ENCODE results near the gene KRTAP27-1.

Gene KRTAP27-1

GRCh38 chr21:30306884-30307283 is 30.6 kb downstream of the KRTAP27-1 start:
- ATAC-seq, result no peak
- TF ChIP-seq ZFP30 (CRISPR knock-in tag; IDR thresholded peaks at IDR 0.05), result no peak
- no peak for TF ChIP-seq TOX (CRISPR knock-in tag; IDR thresholded peaks at IDR 0.05; ENCODE audit: borderline replicate concordance)
- no peak for TF ChIP-seq CREB5 (CRISPR knock-in tag; IDR thresholded peaks at IDR 0.05; ENCODE audit: low read depth)
- no peak for TF ChIP-seq BACH2 (CRISPR knock-in tag; IDR thresholded peaks at IDR 0.05; ENCODE audit: borderline replicate concordance)
- no peak for TF ChIP-seq TCF4 (CRISPR knock-in tag; IDR thresholded peaks at IDR 0.05; ENCODE audit: borderline replicate concordance)
- no peak for TF ChIP-seq SNAI2 (CRISPR knock-in tag; IDR thresholded peaks at IDR 0.05)
- TF ChIP-seq ZNF70 (CRISPR knock-in tag; IDR thresholded peaks at IDR 0.05), result no peak
- TF ChIP-seq RARB (CRISPR knock-in tag; IDR thresholded peaks at IDR 0.05), result no peak
- TF ChIP-seq ISL1 (CRISPR knock-in tag; IDR thresholded peaks at IDR 0.05), result no peak
- TF ChIP-seq, protein P1, sequence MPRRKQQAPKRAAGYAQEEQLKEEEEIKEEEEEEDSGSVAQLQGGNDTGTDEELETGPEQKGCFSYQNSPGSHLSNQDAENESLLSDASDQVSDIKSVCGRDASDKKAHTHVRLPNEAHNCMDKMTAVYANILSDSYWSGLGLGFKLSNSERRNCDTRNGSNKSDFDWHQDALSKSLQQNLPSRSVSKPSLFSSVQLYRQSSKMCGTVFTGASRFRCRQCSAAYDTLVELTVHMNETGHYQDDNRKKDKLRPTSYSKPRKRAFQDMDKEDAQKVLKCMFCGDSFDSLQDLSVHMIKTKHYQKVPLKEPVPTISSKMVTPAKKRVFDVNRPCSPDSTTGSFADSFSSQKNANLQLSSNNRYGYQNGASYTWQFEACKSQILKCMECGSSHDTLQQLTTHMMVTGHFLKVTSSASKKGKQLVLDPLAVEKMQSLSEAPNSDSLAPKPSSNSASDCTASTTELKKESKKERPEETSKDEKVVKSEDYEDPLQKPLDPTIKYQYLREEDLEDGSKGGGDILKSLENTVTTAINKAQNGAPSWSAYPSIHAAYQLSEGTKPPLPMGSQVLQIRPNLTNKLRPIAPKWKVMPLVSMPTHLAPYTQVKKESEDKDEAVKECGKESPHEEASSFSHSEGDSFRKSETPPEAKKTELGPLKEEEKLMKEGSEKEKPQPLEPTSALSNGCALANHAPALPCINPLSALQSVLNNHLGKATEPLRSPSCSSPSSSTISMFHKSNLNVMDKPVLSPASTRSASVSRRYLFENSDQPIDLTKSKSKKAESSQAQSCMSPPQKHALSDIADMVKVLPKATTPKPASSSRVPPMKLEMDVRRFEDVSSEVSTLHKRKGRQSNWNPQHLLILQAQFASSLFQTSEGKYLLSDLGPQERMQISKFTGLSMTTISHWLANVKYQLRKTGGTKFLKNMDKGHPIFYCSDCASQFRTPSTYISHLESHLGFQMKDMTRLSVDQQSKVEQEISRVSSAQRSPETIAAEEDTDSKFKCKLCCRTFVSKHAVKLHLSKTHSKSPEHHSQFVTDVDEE (CRISPR knock-in tag; IDR thresholded peaks at IDR 0.05), result no peak
- TF ChIP-seq POU6F1 (CRISPR knock-in tag; IDR thresholded peaks at IDR 0.05; ENCODE audit: borderline replicate concordance, low read depth), result no peak
- no peak for TF ChIP-seq ZNF8 (CRISPR knock-in tag; IDR thresholded peaks at IDR 0.05)
- TF ChIP-seq OSR1 (CRISPR knock-in tag; IDR thresholded peaks at IDR 0.05), result no peak
- TF ChIP-seq PPARA (CRISPR knock-in tag; IDR thresholded peaks at IDR 0.05; ENCODE audit: borderline replicate concordance), result no peak
- no peak for TF ChIP-seq ARNTL (CRISPR knock-in tag; IDR thresholded peaks at IDR 0.05; ENCODE audit: borderline replicate concordance, low read depth)

DNA sequence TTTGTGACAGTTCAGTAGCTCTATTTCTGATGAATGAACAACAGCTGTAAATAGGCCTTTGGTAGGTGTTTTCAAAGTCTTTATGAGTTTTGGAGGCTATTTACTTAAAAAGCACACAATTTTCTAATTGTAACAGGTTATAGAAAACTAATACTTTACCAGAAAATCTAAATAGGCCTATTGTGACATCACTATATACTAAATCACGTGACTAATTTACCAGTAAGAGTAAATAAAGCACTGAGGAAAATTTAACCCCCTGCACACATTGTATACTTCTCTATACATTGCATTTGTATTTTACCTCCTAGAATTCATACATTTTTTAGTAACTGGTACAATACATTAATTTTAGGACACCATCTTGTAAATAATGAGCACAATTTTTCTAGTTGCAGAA is 32.4 kb downstream of the KRTAP27-1 start:
- no peak for ATAC-seq
- TF ChIP-seq ZFP3 (CRISPR knock-in tag; IDR thresholded peaks at IDR 0.05) (no peak), ZFP30 (CRISPR knock-in tag; IDR thresholded peaks at IDR 0.05) (no peak), PPARA (CRISPR knock-in tag; IDR thresholded peaks at IDR 0.05; ENCODE audit: borderline replicate concordance) (no peak), CSDC2 (CRISPR knock-in tag; IDR thresholded peaks at IDR 0.05) (no peak), ZNF8 (CRISPR knock-in tag; IDR thresholded peaks at IDR 0.05) (no peak), OSR1 (CRISPR knock-in tag; IDR thresholded peaks at IDR 0.05) (no peak), SNAI2 (CRISPR knock-in tag; IDR thresholded peaks at IDR 0.05) (no peak), ESRRG (CRISPR knock-in tag; IDR thresholded peaks at IDR 0.05) (no peak), ISL1 (CRISPR knock-in tag; IDR thresholded peaks at IDR 0.05) (no peak)
- TF ChIP-seq, protein P2, sequence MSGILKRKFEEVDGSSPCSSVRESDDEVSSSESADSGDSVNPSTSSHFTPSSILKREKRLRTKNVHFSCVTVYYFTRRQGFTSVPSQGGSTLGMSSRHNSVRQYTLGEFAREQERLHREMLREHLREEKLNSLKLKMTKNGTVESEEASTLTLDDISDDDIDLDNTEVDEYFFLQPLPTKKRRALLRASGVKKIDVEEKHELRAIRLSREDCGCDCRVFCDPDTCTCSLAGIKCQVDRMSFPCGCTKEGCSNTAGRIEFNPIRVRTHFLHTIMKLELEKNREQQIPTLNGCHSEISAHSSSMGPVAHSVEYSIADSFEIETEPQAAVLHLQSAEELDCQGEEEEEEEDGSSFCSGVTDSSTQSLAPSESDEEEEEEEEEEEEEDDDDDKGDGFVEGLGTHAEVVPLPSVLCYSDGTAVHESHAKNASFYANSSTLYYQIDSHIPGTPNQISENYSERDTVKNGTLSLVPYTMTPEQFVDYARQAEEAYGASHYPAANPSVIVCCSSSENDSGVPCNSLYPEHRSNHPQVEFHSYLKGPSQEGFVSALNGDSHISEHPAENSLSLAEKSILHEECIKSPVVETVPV (CRISPR knock-in tag; IDR thresholded peaks at IDR 0.05), result no peak

- no peak for ATAC-seq
- TF ChIP-seq TOX (CRISPR knock-in tag; IDR thresholded peaks at IDR 0.05; ENCODE audit: borderline replicate concordance) (no peak), RARB (CRISPR knock-in tag; IDR thresholded peaks at IDR 0.05) (no peak), TCF4 (CRISPR knock-in tag; IDR thresholded peaks at IDR 0.05; ENCODE audit: borderline replicate concordance) (no peak), ESRRG (CRISPR knock-in tag; IDR thresholded peaks at IDR 0.05) (no peak), ZNF70 (CRISPR knock-in tag; IDR thresholded peaks at IDR 0.05) (no peak), CSDC2 (CRISPR knock-in tag; IDR thresholded peaks at IDR 0.05) (no peak), ZFP3 (CRISPR knock-in tag; IDR thresholded peaks at IDR 0.05) (no peak), ISL1 (CRISPR knock-in tag; IDR thresholded peaks at IDR 0.05) (no peak), POU6F1 (CRISPR knock-in tag; IDR thresholded peaks at IDR 0.05; ENCODE audit: borderline replicate concordance, low read depth) (no peak), PPARA (CRISPR knock-in tag; IDR thresholded peaks at IDR 0.05; ENCODE audit: borderline replicate concordance) (no peak), ZNF565 (CRISPR knock-in tag; conservative IDR thresholded peaks at IDR 0.05; ENCODE audit: low read depth) (no peak), ARNTL (CRISPR knock-in tag; IDR thresholded peaks at IDR 0.05; ENCODE audit: borderline replicate concordance, low read depth) (no peak), ZC3H10 (CRISPR knock-in tag; IDR thresholded peaks at IDR 0.05) (no peak), ZFP30 (CRISPR knock-in tag; IDR thresholded peaks at IDR 0.05) (no peak), BACH2 (CRISPR knock-in tag; IDR thresholded peaks at IDR 0.05; ENCODE audit: borderline replicate concordance) (no peak), OSR1 (CRISPR knock-in tag; IDR thresholded peaks at IDR 0.05) (no peak)
These were observed 48.3 kb downstream of the KRTAP27-1 start, which contains the start of gene KRTAP25-1 for GRCh38 chr21:30289215-30289614. TSS of gene KRTAP25-1 (minus strand) at chr21:30289514. CDS start at chr21:30289490, 24 bp downstream.

All from SK-N-SH treated with all-trans-retinoic acid at 6 μM for 48 hours (cell line).